ENCODE results near the gene PLCB1.

DNA sequence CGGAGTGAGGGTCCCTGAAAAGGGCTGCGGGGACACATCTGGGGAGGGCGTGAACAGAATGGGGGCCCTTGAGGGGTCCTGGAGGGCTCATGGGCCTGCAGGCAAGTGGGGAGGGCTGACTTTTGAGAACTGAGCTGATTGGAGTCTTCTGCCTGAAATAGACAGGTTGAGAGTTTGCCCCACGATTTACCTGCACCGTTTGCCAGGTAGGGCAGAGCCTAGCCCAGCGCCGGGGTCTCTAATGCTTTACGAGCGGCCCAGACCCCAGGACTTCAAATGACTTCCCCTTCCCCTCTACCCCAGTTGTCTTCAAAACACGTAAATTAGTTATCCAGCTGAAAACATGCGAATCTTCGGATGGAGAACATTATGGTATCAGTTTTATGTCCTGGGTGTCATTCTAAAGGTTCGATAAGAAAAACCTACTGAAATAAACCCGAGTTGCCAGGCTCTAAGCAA lies 1.3 kb downstream of the PLCB1 start:
- TF ChIP-seq, protein P1, sequence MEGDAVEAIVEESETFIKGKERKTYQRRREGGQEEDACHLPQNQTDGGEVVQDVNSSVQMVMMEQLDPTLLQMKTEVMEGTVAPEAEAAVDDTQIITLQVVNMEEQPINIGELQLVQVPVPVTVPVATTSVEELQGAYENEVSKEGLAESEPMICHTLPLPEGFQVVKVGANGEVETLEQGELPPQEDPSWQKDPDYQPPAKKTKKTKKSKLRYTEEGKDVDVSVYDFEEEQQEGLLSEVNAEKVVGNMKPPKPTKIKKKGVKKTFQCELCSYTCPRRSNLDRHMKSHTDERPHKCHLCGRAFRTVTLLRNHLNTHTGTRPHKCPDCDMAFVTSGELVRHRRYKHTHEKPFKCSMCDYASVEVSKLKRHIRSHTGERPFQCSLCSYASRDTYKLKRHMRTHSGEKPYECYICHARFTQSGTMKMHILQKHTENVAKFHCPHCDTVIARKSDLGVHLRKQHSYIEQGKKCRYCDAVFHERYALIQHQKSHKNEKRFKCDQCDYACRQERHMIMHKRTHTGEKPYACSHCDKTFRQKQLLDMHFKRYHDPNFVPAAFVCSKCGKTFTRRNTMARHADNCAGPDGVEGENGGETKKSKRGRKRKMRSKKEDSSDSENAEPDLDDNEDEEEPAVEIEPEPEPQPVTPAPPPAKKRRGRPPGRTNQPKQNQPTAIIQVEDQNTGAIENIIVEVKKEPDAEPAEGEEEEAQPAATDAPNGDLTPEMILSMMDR (conservative IDR thresholded peaks at IDR 0.05; ENCODE audit: low read depth in 2 of 2) = no peak
- TF ChIP-seq POLR2AphosphoS5 (IDR thresholded peaks at IDR 0.05; ENCODE audit: low read depth) (no peak), EZH2phosphoT487 (IDR thresholded peaks at IDR 0.05; ENCODE audit: unreplicated experiment) (no peak), EZH2 (IDR thresholded peaks at IDR 0.05; ENCODE audit: low read depth, unreplicated experiment) (peak; percentile 1), STAT1 (IDR thresholded peaks at IDR 0.05; ENCODE audit: unreplicated experiment) (no peak), JUNB (IDR thresholded peaks at IDR 0.05; ENCODE audit: unreplicated experiment) (no peak), CREB1 (CRISPR knock-in tag; IDR thresholded peaks at IDR 0.05; ENCODE audit: low read depth) (no peak), ZNF114 (CRISPR knock-in tag; IDR thresholded peaks at IDR 0.05) (no peak)
- TF ChIP-seq, protein P2, sequence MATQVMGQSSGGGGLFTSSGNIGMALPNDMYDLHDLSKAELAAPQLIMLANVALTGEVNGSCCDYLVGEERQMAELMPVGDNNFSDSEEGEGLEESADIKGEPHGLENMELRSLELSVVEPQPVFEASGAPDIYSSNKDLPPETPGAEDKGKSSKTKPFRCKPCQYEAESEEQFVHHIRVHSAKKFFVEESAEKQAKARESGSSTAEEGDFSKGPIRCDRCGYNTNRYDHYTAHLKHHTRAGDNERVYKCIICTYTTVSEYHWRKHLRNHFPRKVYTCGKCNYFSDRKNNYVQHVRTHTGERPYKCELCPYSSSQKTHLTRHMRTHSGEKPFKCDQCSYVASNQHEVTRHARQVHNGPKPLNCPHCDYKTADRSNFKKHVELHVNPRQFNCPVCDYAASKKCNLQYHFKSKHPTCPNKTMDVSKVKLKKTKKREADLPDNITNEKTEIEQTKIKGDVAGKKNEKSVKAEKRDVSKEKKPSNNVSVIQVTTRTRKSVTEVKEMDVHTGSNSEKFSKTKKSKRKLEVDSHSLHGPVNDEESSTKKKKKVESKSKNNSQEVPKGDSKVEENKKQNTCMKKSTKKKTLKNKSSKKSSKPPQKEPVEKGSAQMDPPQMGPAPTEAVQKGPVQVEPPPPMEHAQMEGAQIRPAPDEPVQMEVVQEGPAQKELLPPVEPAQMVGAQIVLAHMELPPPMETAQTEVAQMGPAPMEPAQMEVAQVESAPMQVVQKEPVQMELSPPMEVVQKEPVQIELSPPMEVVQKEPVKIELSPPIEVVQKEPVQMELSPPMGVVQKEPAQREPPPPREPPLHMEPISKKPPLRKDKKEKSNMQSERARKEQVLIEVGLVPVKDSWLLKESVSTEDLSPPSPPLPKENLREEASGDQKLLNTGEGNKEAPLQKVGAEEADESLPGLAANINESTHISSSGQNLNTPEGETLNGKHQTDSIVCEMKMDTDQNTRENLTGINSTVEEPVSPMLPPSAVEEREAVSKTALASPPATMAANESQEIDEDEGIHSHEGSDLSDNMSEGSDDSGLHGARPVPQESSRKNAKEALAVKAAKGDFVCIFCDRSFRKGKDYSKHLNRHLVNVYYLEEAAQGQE (IDR thresholded peaks at IDR 0.05; ENCODE audit: unreplicated experiment) = no peak
- TF ChIP-seq, protein P3, sequence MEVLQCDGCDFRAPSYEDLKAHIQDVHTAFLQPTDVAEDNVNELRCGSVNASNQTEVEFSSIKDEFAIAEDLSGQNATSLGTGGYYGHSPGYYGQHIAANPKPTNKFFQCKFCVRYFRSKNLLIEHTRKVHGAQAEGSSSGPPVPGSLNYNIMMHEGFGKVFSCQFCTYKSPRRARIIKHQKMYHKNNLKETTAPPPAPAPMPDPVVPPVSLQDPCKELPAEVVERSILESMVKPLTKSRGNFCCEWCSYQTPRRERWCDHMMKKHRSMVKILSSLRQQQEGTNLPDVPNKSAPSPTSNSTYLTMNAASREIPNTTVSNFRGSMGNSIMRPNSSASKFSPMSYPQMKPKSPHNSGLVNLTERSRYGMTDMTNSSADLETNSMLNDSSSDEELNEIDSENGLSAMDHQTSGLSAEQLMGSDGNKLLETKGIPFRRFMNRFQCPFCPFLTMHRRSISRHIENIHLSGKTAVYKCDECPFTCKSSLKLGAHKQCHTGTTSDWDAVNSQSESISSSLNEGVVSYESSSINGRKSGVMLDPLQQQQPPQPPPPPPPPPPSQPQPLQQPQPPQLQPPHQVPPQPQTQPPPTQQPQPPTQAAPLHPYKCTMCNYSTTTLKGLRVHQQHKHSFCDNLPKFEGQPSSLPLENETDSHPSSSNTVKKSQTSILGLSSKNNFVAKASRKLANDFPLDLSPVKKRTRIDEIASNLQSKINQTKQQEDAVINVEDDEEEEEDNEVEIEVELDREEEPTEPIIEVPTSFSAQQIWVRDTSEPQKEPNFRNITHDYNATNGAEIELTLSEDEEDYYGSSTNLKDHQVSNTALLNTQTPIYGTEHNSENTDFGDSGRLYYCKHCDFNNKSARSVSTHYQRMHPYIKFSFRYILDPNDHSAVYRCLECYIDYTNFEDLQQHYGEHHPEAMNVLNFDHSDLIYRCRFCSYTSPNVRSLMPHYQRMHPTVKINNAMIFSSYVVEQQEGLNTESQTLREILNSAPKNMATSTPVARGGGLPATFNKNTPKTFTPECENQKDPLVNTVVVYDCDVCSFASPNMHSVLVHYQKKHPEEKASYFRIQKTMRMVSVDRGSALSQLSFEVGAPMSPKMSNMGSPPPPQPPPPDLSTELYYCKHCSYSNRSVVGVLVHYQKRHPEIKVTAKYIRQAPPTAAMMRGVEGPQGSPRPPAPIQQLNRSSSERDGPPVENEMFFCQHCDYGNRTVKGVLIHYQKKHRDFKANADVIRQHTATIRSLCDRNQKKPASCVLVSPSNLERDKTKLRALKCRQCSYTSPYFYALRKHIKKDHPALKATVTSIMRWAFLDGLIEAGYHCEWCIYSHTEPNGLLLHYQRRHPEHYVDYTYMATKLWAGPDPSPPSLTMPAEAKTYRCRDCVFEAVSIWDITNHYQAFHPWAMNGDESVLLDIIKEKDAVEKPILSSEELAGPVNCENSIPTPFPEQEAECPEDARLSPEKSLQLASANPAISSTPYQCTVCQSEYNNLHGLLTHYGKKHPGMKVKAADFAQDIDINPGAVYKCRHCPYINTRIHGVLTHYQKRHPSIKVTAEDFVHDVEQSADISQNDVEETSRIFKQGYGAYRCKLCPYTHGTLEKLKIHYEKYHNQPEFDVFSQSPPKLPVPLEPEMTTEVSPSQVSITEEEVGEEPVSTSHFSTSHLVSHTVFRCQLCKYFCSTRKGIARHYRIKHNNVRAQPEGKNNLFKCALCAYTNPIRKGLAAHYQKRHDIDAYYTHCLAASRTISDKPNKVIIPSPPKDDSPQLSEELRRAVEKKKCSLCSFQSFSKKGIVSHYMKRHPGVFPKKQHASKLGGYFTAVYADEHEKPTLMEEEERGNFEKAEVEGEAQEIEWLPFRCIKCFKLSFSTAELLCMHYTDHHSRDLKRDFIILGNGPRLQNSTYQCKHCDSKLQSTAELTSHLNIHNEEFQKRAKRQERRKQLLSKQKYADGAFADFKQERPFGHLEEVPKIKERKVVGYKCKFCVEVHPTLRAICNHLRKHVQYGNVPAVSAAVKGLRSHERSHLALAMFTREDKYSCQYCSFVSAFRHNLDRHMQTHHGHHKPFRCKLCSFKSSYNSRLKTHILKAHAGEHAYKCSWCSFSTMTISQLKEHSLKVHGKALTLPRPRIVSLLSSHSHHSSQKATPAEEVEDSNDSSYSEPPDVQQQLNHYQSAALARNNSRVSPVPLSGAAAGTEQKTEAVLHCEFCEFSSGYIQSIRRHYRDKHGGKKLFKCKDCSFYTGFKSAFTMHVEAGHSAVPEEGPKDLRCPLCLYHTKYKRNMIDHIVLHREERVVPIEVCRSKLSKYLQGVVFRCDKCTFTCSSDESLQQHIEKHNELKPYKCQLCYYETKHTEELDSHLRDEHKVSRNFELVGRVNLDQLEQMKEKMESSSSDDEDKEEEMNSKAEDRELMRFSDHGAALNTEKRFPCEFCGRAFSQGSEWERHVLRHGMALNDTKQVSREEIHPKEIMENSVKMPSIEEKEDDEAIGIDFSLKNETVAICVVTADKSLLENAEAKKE (CRISPR knock-in tag; IDR thresholded peaks at IDR 0.05) = no peak
- TF ChIP-seq, protein P4, sequence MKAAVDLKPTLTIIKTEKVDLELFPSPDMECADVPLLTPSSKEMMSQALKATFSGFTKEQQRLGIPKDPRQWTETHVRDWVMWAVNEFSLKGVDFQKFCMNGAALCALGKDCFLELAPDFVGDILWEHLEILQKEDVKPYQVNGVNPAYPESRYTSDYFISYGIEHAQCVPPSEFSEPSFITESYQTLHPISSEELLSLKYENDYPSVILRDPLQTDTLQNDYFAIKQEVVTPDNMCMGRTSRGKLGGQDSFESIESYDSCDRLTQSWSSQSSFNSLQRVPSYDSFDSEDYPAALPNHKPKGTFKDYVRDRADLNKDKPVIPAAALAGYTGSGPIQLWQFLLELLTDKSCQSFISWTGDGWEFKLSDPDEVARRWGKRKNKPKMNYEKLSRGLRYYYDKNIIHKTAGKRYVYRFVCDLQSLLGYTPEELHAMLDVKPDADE (IDR thresholded peaks at IDR 0.05) = no peak
